PC-3 (cell line): Measurements from ENCODE around the gene LPCAT1.

ENCODE experiments used
- EZH2 ChIP-seq: fragments of 300-600 bp; sonication (generic); IDR thresholded peaks from one replicate; pipeline ENCODE4 v1.6.1; 2017; ENCODE audit warnings: antibody characterized with exemption, mild to moderate bottlenecking, low read length; ENCODE audit not compliant: unreplicated experiment
- EZH2phosphoT487 ChIP-seq: fragments of 300-600 bp; sonication (generic); IDR thresholded peaks from 2 replicates; pipeline ENCODE4 v1.6.1; 2018; ENCODE audit warnings: mild to moderate bottlenecking, antibody characterized with exemption, low read length, borderline replicate concordance
- TF ChIP-seq, protein P1 (sequence below): fragments of 300-600 bp; sonication (generic); conservative IDR thresholded peaks from 2 replicates; pipeline ENCODE4 v1.5.1; 2017; ENCODE audit warnings: antibody characterized with exemption, low read depth, mild to moderate bottlenecking, low read length

DNA sequence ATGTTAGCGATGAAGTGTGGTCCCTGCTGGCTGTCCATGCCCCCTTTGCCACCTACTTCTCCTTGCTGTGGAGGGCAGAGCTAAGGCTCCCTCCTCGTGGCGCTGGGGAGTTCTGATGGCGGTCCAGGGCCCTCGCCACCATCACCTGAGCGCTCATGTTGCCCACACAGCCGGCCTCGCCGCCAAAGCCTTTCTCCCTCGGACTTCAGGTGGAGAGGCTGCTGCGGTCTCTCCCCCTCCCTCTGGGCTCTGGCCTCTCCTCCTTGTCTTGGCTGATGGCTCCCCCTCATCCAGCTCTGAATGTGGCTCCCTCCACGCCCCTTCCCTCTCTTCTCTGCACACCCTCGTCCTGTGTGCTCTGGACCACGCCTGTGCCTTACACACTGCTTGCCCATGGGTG is 14.5 kb upstream of the LPCAT1 start:
- TF ChIP-seq EZH2phosphoT487 (no peak), EZH2 (no peak)
- TF ChIP-seq, protein P1, sequence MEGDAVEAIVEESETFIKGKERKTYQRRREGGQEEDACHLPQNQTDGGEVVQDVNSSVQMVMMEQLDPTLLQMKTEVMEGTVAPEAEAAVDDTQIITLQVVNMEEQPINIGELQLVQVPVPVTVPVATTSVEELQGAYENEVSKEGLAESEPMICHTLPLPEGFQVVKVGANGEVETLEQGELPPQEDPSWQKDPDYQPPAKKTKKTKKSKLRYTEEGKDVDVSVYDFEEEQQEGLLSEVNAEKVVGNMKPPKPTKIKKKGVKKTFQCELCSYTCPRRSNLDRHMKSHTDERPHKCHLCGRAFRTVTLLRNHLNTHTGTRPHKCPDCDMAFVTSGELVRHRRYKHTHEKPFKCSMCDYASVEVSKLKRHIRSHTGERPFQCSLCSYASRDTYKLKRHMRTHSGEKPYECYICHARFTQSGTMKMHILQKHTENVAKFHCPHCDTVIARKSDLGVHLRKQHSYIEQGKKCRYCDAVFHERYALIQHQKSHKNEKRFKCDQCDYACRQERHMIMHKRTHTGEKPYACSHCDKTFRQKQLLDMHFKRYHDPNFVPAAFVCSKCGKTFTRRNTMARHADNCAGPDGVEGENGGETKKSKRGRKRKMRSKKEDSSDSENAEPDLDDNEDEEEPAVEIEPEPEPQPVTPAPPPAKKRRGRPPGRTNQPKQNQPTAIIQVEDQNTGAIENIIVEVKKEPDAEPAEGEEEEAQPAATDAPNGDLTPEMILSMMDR = no peak
